HG03103 (cell line): ENCODE data around the gene PRKG1.

Experiments
- ATAC-seq: cut with Tn5 transposase; IDR thresholded peaks from one replicate; pipeline ENCODE4 v1.9.1; 2021; ENCODE audit warnings: low read depth; ENCODE audit not compliant: unreplicated experiment

The PRKG1 gene

GRCh38 chr10:51215951-51216834 is 141.9 kb downstream of the PRKG1 start:
- no peak for ATAC-seq

- ATAC-seq: no peak
Measured at GRCh38 chr10:51217505-51217904, 143.2 kb downstream of the PRKG1 start.

- ATAC-seq: no peak
Measured at GRCh38 chr10:51224671-51225161, 150.4 kb downstream of the PRKG1 start.

- no peak for ATAC-seq
Measured at GRCh38 chr10:51227897-51228713, 153.8 kb downstream of the PRKG1 start.

- no peak for ATAC-seq
Measured at GRCh38 chr10:51228714-51229100, 154.4 kb downstream of the PRKG1 start.

GRCh38 chr10:51230887-51231585 is 156.7 kb downstream of the PRKG1 start:
- no peak for ATAC-seq

GRCh38 chr10:51231754-51232153 is 157.5 kb downstream of the PRKG1 start:
- no peak for ATAC-seq

- ATAC-seq: no peak
Measured at GRCh38 chr10:51233337-51234100, 159.2 kb downstream of the PRKG1 start.

- ATAC-seq: no peak
Measured at GRCh38 chr10:51235865-51236264, 161.6 kb downstream of the PRKG1 start.

GRCh38 chr10:51239006-51239405 is 164.7 kb downstream of the PRKG1 start:
- ATAC-seq: no peak

- ATAC-seq: no peak
Measured at GRCh38 chr10:51241461-51241860, 167.2 kb downstream of the PRKG1 start.

GRCh38 chr10:51242393-51242792 is 168.1 kb downstream of the PRKG1 start:
- ATAC-seq: no peak

- ATAC-seq: no peak
Measured at GRCh38 chr10:51244309-51244708, 170.0 kb downstream of the PRKG1 start.

GRCh38 chr10:51244748-51245490 is 170.6 kb downstream of the PRKG1 start:
- no peak for ATAC-seq

GRCh38 chr10:51246156-51246555 is 171.9 kb downstream of the PRKG1 start:
- no peak for ATAC-seq

GRCh38 chr10:51250278-51250920 is 176.1 kb downstream of the PRKG1 start:
- ATAC-seq: no peak

- ATAC-seq: no peak
Measured at GRCh38 chr10:51251110-51251509, 176.8 kb downstream of the PRKG1 start.

- no peak for ATAC-seq
Measured at GRCh38 chr10:51255381-51255780, 181.1 kb downstream of the PRKG1 start.
